BE2C (cell line): ENCODE measurements around the gene SH2B3.

Experiments used
- DNase-seq: peaks from one replicate; pipeline ENCODE4 v3.0.0-alpha.2; 2020
- H3K27me3 ChIP-seq: fragments of 250-450 bp; sonication (Bioruptor Pico); 2 replicates; pipeline ENCODE4 v1.5.1; 2020; ENCODE audit warnings: mild to moderate bottlenecking
- H3K36me3 ChIP-seq: fragments of 250-450 bp; sonication (Bioruptor Pico); 2 replicates; pipeline ENCODE4 v1.5.1; 2020; ENCODE audit warnings: mild to moderate bottlenecking
- H3K4me1 ChIP-seq: fragments of 250-450 bp; sonication (Bioruptor Pico); 2 replicates; pipeline ENCODE4 v1.5.1; 2020
- H3K4me3 ChIP-seq: 2 replicates; pipeline ENCODE4 v1.5.1; 2011; ENCODE audit warnings: low read depth, low read length
- H3K9me3 ChIP-seq: fragments of 250-450 bp; sonication (Bioruptor Pico); 2 replicates; pipeline ENCODE4 v1.5.1; 2020
- TF ChIP-seq, protein P1 (sequence below): IDR thresholded peaks from 2 replicates; pipeline ENCODE4 v1.5.1; 2012; ENCODE audit warnings: mild to moderate bottlenecking, low read depth, low read length

SH2B3 gene

DNA sequence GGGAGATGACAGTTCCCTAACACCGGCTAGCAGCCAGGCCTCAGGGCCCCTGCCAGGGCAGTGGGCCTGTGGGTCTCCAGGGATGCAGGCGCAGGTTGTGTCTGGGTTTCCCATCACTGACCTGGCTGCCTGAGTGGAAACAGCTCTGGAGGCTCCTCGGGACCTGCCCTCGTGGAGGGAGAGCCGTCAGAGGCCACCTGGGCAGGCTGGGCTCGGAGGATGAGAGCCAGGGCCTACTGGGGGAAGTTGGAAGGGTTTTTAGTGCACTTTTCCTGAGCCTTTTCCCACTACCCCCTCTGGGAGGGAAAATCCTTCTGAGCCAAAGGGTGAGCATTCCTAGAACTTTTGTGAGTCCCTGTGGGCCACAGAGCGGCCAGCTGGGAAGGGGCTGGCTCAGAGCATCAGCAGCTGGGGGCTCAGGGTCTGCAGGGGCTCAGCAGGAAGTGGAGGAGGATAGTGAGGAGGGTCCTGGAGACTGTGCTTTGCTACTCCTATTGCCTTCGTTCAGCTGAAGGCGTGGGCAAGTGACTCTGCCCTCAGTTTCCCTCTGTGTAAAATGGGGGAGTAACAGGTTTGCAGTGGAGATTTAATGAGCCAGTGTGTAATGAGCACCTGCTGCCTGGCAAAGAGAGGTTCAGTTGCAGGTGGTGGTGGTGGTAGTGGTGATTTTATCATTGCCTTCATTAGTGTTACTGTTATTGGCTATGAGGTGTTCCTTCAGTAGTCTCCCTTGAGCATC, 1.8 kb downstream of the SH2B3 start:
- Histone ChIP-seq H3K4me1 (peaks cover 19% of the 10 kb centered on the region), H3K4me3 (peak overlapping the region; percentile 93), H3K36me3 (no peaks in the 10 kb centered on the region; the same call in 1 of the 2 replicates), H3K27me3 (no peaks in the 10 kb centered on the region), H3K9me3 (no peaks in the 10 kb centered on the region)
- DNase-seq: peak; percentile 70
- TF ChIP-seq, protein P1, sequence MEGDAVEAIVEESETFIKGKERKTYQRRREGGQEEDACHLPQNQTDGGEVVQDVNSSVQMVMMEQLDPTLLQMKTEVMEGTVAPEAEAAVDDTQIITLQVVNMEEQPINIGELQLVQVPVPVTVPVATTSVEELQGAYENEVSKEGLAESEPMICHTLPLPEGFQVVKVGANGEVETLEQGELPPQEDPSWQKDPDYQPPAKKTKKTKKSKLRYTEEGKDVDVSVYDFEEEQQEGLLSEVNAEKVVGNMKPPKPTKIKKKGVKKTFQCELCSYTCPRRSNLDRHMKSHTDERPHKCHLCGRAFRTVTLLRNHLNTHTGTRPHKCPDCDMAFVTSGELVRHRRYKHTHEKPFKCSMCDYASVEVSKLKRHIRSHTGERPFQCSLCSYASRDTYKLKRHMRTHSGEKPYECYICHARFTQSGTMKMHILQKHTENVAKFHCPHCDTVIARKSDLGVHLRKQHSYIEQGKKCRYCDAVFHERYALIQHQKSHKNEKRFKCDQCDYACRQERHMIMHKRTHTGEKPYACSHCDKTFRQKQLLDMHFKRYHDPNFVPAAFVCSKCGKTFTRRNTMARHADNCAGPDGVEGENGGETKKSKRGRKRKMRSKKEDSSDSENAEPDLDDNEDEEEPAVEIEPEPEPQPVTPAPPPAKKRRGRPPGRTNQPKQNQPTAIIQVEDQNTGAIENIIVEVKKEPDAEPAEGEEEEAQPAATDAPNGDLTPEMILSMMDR: no peak

- Histone ChIP-seq H3K4me1 (peaks cover 22% of the 10 kb centered on the region), H3K4me3 (peak overlapping the region; percentile 93)
- no peak for DNase-seq
Measured at GRCh38 chr12:111408116-111408440, 2.4 kb downstream of the SH2B3 start.

GRCh38 chr12:111408686-111409402, 3.1 kb downstream of the SH2B3 start:
- Histone ChIP-seq H3K27me3 (no peaks in the 10 kb centered on the region), H3K9me3 (no peaks in the 10 kb centered on the region), H3K4me3 (peak overlapping the region; percentile 23), H3K36me3 (no peaks in the 10 kb centered on the region; the same call in 1 of the 2 replicates), H3K4me1 (peaks cover 29% of the 10 kb centered on the region)
- TF ChIP-seq, protein P1: no peak
- DNase-seq: no peak

More at GRCh38 chr12:111408116-111408440, 2.4 kb downstream of the SH2B3 start:
- Histone ChIP-seq H3K9me3 (no peaks in the 10 kb centered on the region), H3K27me3 (no peaks in the 10 kb centered on the region), H3K36me3 (no peaks in the 10 kb centered on the region; the same call in 1 of the 2 replicates)
- TF ChIP-seq, protein P1: no peak

GRCh38 chr12:111409403-111409779, 3.7 kb downstream of the SH2B3 start:
- no peaks in the 10 kb centered on the region for H3K27me3 ChIP-seq
- H3K4me1 ChIP-seq: peaks cover 29% of the 10 kb centered on the region
- no peaks in the 10 kb centered on the region; the same call in 1 of the 2 replicates for H3K36me3 ChIP-seq
- H3K4me3 ChIP-seq: peak overlapping the region; percentile 38
- peak; percentile 70 for DNase-seq
- TF ChIP-seq, protein P1: no peak
- H3K9me3 ChIP-seq: no peaks in the 10 kb centered on the region

- peak overlapping the region; percentile 38 for H3K4me3 ChIP-seq
- H3K27me3 ChIP-seq: no peaks in the 10 kb centered on the region
- no peaks in the 10 kb centered on the region; the same call in 1 of the 2 replicates for H3K36me3 ChIP-seq
- DNase-seq: peak; percentile 67
- no peaks in the 10 kb centered on the region for H3K9me3 ChIP-seq
- TF ChIP-seq, protein P1: no peak
- H3K4me1 ChIP-seq: peaks cover 29% of the 10 kb centered on the region
Measured at GRCh38 chr12:111409780-111410430, 4.2 kb downstream of the SH2B3 start.
